ENCODE measurements around the gene IFITM2. TPM values are rescaled to one million over a fixed set of nuclear protein-coding genes. Genes with fewer than 3 reads are reported as not detected.

IFITM2 gene
- total and polyA plus RNA-seq, 2 experiments from 2014 or later, result 59.2 to 504 TPM

- WGBS (ENCODE audit: low lambda C conversion rate, missing lambda C conversion rate), result 16% methylated on average over 25 of the region's 25 CpGs
- no peaks in the 10 kb centered on the region for H3K9me2 ChIP-seq (replicated peaks; ENCODE audit: insufficient read depth)
- H3K27me3 ChIP-seq, result no peaks in the 10 kb centered on the region
- peak overlapping the region; percentile 68 for H3K4me2 ChIP-seq
- no peaks in the 10 kb centered on the region for H3K9me3 ChIP-seq (ENCODE audit: low read depth)
- peaks cover 37% of the 10 kb centered on the region for H3K4me1 ChIP-seq (ENCODE audit: insufficient read depth)
- DNase-seq (ENCODE audit: low spot score), result peak; percentile 76
- TF ChIP-seq EZH2phosphoT487 (IDR thresholded peaks at IDR 0.05; ENCODE audit: low read depth, severe bottlenecking, unreplicated experiment), result no peak
- TF ChIP-seq CTCF (IDR thresholded peaks at IDR 0.05; ENCODE audit: poor library complexity), result no peak
- no peak for TF ChIP-seq EZH2 (IDR thresholded peaks at IDR 0.05; ENCODE audit: borderline replicate concordance)
- no peaks in the 10 kb centered on the region for H3K36me3 ChIP-seq (replicated peaks; ENCODE audit: insufficient read depth, low read depth)
- H3K27ac ChIP-seq, result peak overlapping the region; percentile 93
- H3K4me3 ChIP-seq, result no peak overlapping the region
- H4K20me1 ChIP-seq (ENCODE audit: insufficient read depth, poor library complexity, severe bottlenecking), result no peaks in the 10 kb centered on the region
- H2AFZ ChIP-seq, result peak overlapping the region; percentile 9
- H3K79me2 ChIP-seq, result no peaks in the 10 kb centered on the region
Measured at GRCh38 chr11:334264-334994, 26.8 kb downstream of the IFITM2 start.

GRCh38 chr11:335779-336658, 28.4 kb downstream of the IFITM2 start:
- no peaks in the 10 kb centered on the region for H3K36me3 ChIP-seq (replicated peaks; ENCODE audit: insufficient read depth, low read depth)
- no peak overlapping the region for H3K4me3 ChIP-seq
- H2AFZ ChIP-seq, result peak overlapping the region; percentile 30
- H3K9me2 ChIP-seq (replicated peaks; ENCODE audit: insufficient read depth), result no peaks in the 10 kb centered on the region
- H4K20me1 ChIP-seq (ENCODE audit: insufficient read depth, poor library complexity, severe bottlenecking), result no peaks in the 10 kb centered on the region
- DNase-seq (ENCODE audit: low spot score), result peak; percentile 38
- H3K27ac ChIP-seq, result peak overlapping the region; percentile 93
- TF ChIP-seq EZH2 (IDR thresholded peaks at IDR 0.05; ENCODE audit: borderline replicate concordance) (no peak), EZH2phosphoT487 (IDR thresholded peaks at IDR 0.05; ENCODE audit: low read depth, severe bottlenecking, unreplicated experiment) (no peak), CTCF (IDR thresholded peaks at IDR 0.05; ENCODE audit: poor library complexity) (no peak)
- H3K4me1 ChIP-seq (ENCODE audit: insufficient read depth), result peaks cover 37% of the 10 kb centered on the region
- no peaks in the 10 kb centered on the region for H3K79me2 ChIP-seq
- H3K27me3 ChIP-seq, result no peaks in the 10 kb centered on the region
- H3K4me2 ChIP-seq, result peak overlapping the region; percentile 11
- WGBS (ENCODE audit: low lambda C conversion rate, missing lambda C conversion rate), result 50% methylated on average over 15 of the region's 15 CpGs
- H3K9me3 ChIP-seq (ENCODE audit: low read depth), result no peaks in the 10 kb centered on the region

GRCh38 chr11:336659-337198, 29.1 kb downstream of the IFITM2 start:
- H4K20me1 ChIP-seq (ENCODE audit: insufficient read depth, poor library complexity, severe bottlenecking), result no peaks in the 10 kb centered on the region
- peaks cover 37% of the 10 kb centered on the region for H3K4me1 ChIP-seq (ENCODE audit: insufficient read depth)
- no peak for DNase-seq (ENCODE audit: low spot score)
- 70% methylated on average over 4 of the region's 4 CpGs for WGBS (ENCODE audit: low lambda C conversion rate, missing lambda C conversion rate)
- TF ChIP-seq EZH2 (IDR thresholded peaks at IDR 0.05; ENCODE audit: borderline replicate concordance), result no peak
- no peak for TF ChIP-seq CTCF (IDR thresholded peaks at IDR 0.05; ENCODE audit: poor library complexity)
- TF ChIP-seq EZH2phosphoT487 (IDR thresholded peaks at IDR 0.05; ENCODE audit: low read depth, severe bottlenecking, unreplicated experiment), result no peak
- peak overlapping the region; percentile 30 for H2AFZ ChIP-seq
- H3K9me2 ChIP-seq (replicated peaks; ENCODE audit: insufficient read depth), result no peaks in the 10 kb centered on the region
- H3K4me3 ChIP-seq, result no peak overlapping the region
- H3K4me2 ChIP-seq, result no peak overlapping the region
- H3K9me3 ChIP-seq (ENCODE audit: low read depth), result no peaks in the 10 kb centered on the region
- H3K79me2 ChIP-seq, result no peaks in the 10 kb centered on the region
- no peaks in the 10 kb centered on the region for H3K36me3 ChIP-seq (replicated peaks; ENCODE audit: insufficient read depth, low read depth)
- peak overlapping the region; percentile 93 for H3K27ac ChIP-seq
- no peaks in the 10 kb centered on the region for H3K27me3 ChIP-seq

Measured in hepatocyte (in vitro differentiated cells).